Activated T-cell treated with anti-CD3 and anti-CD28 coated beads for 24 hours (primary cell): Measurements from ENCODE around the gene ZMAT5.

Source experiments
- DNase-seq: peaks from one replicate; pipeline ENCODE4 v3.0.0-alpha.2; 2020; ENCODE audit warnings: low read depth

Gene ZMAT5, protein sequence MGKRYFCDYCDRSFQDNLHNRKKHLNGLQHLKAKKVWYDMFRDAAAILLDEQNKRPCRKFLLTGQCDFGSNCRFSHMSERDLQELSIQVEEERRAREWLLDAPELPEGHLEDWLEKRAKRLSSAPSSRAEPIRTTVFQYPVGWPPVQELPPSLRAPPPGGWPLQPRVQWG

DNA sequence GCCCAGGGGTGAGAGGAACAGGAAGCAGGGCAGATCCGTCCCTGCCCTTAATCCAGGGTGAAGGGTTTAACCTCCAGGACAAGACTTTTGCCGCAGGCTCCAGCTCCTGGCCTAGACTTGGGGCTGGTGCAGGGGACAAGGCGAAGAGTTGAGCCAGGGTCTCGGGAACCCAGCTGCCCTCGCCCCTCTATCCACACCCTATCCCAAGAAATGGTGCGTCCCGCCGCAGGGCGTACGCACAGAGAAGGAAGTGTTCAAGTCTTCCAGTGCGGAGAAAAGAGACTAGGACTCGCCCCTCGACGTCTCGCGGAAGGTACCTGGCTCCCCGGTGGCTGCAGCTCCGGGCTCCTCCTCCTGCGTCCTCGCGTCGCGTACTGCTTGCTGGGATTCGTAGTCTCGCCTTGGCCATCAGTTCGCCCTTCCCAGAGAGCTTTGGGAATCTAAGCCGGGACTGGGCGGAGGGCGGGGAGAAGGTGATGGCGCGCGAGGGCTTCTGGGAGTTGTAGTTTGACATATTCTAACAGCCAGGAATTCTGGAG is at the start of gene ZMAT5:
Gene ZMAT5 (minus strand): TSS at position 376 of the 539 bp plus-strand sequence. CDS start 18,463 bp downstream, outside the sequence.
- peak; percentile 89 for DNase-seq

DNA sequence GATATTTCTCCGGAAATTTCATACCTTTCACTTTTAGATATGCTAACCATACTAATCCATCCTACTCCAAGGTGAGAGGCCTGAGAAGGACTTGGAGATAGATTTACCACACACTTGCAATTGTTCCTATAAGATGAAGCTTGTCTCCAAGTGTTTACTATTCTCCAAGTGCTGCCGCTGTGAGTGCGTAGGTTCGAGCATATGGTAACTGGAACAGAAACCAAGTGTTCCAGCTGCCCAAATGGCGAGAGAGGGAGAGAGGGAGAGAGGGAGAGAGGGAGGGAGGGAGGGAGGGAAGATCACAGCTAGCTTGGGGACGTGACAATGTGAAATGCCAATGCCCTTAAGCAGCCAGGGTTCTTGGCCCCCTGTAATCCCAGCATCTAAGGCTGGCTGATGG is 49.7 kb upstream of the ZMAT5 start:
- DNase-seq: no peak

DNA sequence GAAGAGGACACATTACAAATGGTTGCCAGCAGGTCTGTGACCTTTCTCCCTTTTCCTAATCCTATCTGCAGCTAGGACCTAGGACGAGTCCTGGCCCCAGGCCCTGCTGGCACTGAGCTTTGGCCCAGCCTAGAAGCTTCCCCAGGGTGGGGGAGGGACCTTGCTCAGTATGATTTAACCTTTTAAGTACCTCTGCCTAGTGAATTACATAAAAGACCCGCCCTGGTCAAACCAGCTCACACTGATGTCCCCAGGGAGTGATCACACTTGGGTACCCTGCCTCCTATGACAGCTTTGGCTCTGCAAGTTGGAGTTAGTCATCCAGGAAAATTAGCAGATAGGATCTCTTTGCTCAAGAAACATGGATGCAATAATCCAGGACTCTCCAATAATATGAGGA is 49.3 kb upstream of the ZMAT5 start:
- no peak for DNase-seq

DNA sequence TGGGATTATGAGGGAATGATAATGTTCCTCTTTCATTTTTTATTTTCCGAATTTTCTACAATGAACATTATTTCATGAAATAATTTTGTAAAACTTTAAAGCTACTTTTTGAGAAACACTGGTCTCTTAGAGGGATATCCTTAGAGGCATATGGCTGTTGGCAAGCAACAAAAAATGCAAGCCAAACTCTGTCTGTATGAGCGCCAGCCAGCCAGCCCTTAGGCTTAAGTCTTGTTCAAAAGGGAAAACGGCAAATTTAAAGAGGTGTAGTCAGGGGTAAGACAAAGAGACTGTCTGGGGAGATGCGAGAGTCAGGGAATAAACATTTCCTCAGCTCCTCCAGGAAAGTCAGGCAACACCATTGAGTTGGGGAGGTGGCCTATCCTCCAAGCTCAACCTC is 48.8 kb upstream of the ZMAT5 start:
- no peak for DNase-seq

DNA sequence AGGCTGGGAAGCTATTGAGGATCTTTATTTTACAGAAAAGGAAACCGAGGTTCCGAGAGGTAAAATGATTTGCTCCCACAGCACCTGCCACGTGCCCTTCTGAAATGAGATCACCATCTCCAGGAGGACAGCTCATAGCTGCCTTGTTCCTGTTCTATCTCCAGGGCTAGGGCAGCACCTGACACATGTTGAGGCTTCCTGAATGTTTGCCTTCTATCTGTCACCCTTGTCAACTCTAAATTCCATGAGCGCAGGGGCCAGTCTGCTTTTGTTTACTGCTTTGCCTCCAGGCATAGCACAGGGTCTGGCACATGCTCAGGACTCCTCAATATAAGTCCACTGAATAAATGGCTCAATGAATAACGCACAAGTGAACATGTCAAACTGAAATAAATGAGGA is 47.2 kb upstream of the ZMAT5 start:
- DNase-seq: no peak

DNA sequence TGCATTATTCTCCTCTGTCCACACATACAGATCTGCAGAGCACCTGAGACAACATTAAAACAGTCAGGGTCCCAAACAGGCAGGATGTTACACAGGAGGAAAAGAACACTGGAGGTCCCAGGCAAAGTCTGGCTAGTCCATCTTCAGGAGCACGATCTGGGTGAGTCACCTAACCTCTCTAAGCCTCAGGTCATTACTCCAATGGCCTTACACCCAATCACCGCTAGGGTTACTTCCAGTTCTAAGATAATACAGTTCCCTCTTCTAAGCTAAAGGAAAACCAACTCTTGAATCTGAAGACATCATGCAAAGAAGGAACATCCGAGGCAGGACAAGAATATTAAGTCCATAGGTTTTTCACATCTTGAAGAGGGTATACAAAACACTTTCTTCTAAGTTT is 46.8 kb upstream of the ZMAT5 start:
- no peak for DNase-seq

DNA sequence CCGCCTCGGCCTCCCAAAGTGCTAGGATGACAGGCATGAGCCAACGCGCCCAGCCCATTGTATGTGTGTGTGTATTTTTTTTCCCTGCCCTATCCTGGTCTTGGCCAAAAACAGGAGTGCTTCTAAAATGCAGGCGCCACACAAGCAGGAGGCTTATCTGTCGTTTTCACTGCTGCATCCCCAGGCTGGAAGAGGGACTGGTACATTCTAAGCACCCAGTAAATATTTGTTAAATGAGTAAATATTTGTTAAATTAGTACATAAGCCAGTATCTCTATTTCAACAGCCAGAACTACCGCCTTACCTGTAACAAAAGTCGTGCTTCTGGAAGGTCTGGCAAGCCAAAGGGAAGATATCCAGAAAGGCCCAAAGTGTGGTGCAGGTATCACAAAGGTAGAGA is 46.3 kb upstream of the ZMAT5 start:
- no peak for DNase-seq

DNA sequence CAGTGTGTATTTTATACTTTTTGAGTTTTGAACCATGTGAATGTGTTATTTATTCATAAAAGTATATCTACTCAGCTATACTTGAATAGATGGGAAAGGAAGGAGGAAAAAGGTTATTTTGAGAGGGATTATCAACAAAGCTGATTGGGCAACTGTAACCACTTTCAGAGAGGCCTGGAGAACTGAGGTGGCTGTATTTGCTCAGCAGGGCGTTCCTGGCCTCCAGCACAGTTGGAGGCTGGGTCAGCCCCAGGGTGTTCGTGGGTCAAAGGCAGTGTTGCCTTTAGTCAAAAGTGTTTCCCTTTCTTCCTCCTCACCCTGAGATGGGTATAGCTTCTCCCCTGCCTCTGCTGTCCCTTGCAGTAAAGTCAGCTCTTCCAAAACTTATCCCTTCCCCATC is 44.6 kb upstream of the ZMAT5 start:
- DNase-seq: no peak

DNA sequence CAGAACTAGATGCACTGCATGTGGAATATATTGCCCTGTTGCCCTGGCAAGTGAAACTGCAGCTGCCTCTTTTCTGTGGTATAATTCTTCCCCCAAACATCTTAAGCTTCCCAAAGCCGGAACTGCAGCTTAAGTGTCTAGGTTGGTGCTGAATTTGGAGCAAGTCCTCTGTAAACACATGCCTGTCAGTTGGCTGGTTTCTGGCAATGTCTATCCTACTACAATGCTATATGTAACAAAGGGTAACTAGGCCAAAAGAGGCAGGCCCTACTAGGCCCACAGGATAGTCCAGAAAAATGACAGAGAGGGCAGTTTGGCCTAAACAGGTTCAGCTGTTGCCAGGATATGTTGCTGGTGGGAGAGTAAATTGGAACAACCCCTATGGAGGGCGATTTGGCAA is 43.4 kb upstream of the ZMAT5 start:
- DNase-seq: no peak

DNA sequence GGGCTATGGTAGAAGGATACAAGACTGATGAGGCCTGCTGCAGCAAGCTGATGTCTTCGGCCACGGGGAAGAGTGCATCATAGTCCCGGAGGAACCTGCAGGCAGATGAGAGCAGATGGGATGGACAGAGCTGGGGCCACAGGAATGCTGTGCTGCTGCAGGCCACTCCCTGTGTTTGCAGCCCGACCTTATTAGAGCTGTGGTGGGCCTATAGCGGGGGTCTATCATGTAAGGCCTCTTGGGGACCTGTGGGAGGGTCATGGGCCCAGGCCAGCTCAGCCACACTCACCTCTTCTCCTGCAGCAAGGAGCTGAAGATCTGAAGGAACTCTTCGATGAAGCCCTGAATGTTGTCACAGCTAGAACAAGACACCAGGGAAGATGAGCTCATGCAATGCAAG is 39.4 kb upstream of the ZMAT5 start:
- no peak for DNase-seq

DNA sequence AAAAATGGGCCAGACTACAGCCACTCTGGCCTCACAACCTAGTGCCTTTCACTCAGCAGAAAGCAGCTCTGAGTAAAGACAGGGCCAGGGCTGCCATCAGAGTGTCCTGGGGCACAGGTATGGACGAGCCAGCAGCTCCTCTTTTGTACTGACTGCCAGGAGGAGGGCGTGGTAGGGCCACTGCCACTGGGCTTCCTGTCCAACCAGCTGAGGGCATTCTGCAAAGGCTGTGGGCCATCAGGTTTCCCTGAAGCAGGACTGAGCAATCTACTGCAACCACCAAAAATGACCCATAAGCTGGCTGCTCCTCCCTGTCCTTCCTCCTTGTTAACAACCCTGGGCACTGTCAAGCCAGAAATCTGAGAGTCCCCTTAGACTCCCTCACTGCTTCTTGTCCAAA is 38.2 kb upstream of the ZMAT5 start:
- DNase-seq: no peak

DNA sequence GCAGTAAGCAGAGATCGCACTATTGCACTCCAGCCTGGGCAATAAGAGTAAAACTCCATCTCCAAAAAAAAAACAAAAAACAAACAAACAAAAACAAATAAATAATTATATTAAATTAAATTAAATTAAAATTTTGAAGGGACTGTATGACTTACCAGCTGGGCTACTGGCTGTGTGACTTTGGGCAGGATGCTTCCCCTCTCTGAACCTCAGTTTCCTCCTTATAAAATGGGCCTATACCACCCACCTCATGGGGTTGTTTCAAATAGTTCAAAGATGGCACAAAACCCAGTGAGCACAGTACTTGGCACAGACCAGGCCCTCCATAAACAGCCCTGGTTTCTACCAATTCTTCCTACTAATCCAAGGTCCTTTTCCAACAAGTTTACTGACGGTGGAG is 36.4 kb upstream of the ZMAT5 start:
- DNase-seq: no peak

DNA sequence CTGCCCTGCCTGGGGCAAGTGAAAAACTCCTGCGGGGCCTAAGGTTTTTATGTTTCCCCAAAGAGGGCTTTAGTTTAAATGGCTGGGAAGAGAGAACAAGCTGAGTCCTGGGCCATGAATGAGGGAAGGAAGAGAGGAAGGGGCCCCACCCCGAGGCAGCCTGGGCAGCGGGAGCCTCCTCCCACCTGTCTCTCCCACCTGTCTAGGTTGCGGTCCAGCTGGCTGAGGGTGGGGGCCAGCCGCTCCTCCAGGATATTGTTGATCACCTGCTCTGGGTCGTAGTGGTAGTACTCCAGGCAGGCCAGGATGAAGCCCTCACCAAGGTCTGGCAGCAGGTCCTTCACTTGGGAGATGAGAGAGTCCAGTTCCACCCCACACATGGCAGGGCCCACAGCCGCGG is 35.0 kb upstream of the ZMAT5 start:
- DNase-seq: no peak

DNA sequence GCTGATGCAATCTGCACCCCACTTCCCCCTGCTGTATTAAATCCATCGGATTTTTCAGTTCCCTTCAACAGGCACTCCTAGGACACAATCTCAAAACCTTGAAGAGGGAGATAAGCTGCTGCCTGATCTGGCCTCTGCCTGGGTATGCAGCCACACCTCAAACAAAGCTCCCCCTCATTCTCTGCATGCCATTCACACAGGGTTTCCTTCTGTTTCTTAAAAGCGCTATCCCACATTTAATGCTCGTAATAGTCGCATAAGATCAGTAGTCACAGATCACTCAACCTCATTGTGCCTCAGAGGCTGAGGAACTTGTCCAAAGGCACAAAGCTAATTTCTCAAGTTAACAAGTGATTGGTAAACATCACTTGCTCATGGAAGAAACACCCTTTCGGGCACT is 34.3 kb upstream of the ZMAT5 start:
- DNase-seq: no peak

DNA sequence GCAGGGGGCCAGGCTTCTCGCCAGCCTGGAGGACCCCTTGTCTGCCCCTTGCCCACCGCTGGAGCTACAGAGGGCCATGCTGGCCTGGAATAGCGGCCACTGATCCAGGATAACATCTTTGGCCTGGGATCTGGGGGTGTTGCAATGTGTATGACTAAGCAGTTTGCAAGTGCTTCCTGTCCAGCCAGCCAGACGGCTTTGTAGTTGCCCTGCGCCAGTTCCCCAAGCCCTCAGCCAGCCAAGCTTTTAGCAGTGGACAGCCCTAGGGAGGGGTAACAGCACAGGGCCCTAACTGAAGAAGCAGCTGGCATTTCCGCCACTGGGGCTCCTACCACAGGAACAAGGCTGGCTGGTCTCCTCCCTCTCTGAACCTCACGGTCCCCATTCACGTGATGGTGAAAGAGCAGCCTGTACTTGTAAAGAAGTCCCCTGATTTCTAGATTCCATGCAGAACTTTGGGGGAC is 32.4 kb upstream of the ZMAT5 start:
- no peak for DNase-seq

DNA sequence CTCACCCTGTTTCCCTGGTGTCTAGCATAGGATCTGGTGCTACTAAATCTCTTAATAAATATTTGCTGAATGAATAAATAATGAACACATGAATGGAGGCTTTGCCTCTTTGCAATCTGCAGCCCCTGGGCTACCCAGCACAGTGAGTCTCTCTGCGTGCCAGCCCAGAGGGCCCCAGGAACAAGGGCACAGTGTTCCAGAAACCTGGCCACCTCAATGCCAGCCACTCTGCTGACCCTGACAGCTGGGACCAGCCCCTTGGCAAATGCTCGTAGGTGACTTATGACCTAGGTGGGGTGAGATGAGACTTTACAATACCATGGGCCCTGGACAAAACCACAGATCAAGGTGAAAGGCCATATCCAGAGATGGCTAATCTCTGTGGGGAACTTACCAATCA is 32.0 kb upstream of the ZMAT5 start:
- no peak for DNase-seq

DNA sequence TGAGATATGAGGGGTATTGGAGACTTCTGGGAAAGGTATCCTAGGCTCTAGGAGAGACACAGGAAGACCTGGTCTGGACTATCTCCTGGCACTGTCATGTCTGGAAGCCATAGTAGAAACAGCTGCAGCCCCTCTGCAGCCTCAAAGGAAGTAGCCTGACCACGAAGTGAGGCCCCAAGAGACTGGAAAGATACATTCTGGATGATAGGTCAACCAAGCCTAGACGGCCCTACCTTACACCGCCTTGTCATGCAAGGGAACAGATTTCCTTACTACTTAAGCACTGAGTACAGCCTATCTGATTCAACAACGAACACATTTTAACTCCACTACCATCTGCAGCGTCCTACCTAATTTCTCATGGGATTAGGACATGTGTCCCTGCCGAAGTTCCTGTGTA is 31.5 kb upstream of the ZMAT5 start:
- no peak for DNase-seq

DNA sequence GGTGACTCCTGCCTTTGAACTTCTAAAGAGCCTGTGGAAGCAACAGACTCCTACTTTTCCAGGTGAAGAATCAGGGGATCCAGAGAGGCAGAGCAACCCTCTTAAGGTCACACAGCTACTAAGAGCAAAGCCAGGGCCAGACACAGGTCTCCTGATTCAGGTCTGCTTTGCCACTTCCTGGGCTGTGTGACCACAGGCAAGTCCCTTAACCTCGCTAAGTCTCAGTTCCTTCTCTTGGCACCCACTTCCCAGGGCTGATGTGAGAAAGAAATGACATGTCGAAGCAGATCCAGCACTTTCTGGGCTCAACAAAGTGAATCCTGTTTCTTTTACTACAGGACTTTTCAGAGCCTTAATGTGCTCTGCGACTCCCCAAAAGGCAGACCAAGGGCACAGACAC is 30.5 kb upstream of the ZMAT5 start:
- DNase-seq: no peak

DNA sequence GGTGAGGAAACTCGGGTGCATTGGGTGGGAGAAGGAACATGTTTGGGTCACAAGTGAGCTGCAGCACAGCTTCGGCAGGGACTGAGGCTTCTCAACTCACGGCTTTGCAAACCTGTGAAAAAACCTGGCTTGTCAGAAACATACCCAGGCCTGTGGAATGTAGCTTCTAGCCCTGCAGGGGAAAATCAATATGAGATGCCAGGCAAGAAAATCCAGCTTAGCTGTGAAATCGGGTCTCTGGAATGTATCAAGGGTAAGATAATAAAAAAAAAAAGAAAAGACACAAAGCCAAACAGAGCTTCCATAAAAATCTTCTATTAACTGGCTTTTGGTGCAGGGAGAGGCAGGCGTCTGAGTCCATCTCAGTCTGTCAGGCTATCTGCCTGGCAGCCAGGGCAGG is 28.9 kb upstream of the ZMAT5 start:
- no peak for DNase-seq

DNA sequence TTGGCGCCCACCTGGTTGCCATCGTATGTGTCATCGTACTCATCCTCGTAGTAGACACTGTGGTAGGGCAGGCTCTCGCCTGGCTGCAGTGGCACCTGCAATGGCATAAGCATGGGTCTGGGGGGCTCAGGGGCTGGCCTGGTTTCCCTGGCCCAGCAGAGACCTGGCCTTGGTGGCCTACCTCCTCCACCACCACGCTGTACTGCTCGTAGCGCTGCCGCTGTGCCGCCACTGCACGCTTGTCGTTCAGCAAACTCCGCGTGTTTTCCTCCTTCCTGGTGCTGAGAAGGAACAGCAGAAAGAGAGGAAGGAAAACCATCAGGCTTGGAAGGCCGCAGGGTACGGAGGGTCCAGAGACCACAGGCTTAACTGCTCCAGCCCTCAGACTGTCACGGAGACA is 26.6 kb upstream of the ZMAT5 start:
- no peak for DNase-seq

DNA sequence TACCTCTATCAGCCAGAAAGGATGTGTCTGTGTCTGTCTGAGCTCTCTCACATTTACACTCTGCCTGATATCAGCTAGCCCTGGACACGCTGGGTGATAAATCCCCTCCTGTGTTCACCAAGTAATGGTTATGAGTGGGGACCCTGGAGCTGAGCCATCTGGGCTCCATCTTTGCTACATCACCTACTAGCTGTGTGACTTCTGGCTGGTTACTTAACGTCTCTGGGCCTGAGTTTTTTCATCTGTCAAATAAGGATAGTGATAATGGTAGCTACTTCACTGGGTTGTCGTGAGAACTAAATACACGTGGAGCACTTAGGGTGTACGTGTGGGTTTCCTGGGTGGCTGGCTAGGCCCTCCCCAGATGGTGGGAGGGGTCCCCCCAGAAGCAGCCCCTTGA is 23.3 kb upstream of the ZMAT5 start:
- no peak for DNase-seq

DNA sequence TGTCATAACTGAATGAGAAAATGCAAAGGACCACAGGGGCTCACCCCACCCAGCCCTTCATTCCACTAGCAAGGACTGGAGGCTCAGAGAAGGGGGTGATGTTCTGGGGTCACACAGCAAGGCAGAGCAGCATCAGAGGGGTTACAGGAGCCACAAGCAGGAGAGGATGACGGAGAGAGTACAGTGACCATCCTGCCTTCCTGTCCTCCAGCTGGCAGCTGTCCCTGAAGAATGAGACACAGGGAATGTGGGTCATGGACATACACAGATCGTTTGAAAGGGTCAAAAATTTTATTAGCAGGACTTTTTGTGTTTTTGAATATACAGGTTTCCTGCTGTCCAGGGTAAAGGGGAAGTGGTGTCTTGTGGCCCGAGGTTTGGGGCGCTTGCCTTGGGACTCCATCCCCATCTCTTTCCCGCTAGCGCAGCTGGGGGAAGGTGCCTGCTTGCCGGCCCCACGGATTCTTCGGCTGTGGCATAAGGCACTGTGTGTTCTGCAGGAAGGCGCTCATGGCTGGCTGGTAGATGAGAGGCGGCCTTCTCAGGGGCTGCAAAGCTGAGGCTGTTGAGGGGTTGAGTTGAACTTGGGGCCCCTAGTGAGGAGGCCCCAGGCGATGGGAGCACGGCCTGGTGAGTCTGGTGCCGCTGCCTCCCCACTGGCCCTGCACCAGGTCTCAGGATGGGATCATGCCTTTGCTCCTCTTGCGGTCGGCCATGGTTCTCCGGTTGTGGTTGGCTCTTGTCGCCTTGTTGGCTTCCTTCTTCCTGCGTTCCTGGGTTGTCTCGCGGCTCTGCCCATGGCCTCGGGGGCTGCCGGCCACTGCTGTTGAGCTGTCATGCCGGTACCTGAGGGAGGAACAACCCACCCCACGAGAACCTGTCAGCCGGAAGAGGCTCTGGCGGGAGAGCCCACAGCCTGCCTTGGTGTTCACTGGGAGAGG is 21.8 kb upstream of the ZMAT5 start:
- no peak for DNase-seq

DNA sequence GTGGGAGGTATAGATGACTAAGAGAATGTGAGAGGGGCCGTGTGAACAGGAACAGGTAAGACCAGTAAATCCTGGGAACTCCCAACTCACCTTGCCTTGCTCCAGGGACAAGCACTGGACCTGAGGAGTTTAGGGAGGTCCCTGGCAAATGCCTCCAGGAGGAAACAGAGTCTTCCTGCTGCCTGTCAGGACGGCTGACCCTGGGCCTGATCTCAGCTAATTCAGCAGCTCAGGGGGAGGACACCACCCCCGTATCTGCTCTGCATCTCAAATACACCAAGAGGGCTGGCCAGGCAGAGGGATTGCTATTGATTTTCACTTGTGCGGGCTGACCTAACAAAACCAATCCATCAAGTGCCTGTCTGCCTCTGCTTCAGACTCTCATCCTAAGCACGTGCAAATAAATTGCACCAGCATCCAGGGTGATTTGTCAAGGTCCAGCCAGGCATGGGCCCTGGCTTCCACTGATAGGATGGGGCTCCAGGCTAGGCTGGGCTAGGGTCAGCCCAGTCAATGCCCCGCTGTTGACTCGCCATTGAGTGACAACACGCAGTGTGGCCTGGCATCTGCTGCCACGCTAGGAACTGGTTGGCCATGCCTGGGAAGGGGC is 20.7 kb upstream of the ZMAT5 start:
- DNase-seq: no peak
